ENCODE measurements around the gene DBN1.
"Not testable (repeated sequence)": the region's sequence is repeated elsewhere in the genome, so short reads cannot be mapped to it uniquely, and the experiment has no call there.

Gene DBN1

GRCh38 chr5:177490311-177490991 is 17.0 kb upstream of the DBN1 start:
- no peak for DNase-seq

GRCh38 chr5:177489119-177489716 is 15.8 kb upstream of the DBN1 start:
- DNase-seq, result no peak

- no peak for DNase-seq
Measured at GRCh38 chr5:177487975-177488374, 14.5 kb upstream of the DBN1 start.

DNA sequence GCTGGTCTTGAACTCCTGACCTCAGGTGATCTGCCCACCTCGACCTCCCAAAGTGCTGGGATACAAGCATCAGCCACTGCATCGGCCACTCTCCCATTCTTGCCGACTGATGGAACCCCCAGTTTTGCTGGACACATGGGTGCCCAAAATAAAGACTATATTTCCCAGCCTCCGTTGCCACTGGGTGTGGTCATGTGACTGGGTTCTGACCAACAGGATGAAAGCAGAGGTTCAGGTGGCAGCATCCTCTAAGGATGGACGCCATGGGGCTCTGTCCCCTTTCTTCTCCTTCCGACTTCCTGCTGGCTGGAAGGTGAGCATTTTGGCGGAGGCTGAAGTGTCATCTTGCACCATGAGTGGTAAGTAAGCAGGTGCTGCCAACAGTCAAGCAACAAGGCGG is 13.7 kb upstream of the DBN1 start:
- DNase-seq, result no peak

- DNase-seq, result no peak
Measured at GRCh38 chr5:177486256-177486655, 12.8 kb upstream of the DBN1 start.

DNA sequence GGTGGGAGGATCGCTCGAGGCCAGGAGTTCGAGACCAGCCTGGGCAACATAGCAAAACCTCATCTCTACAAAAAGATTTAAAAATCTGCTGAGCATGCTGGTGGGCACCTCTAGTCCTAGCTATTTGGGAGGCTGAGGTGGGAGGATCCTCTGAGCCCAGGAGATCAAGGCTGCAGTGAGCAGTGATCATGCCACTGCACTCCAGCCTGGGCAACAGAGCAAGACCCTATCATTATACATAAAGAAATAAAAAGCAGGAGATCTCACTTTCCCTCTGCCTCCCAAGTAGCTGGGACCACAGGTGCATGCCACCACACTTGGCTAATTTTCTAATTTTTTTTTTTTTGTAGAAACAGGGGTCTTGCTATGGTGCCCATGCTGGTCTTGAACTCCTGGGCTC is 12.3 kb upstream of the DBN1 start:
- not testable (repeated sequence) for DNase-seq

GRCh38 chr5:177484902-177485549 is 11.6 kb upstream of the DBN1 start:
- no peak for DNase-seq

- DNase-seq, result no peak
Measured at GRCh38 chr5:177483994-177484901, 10.8 kb upstream of the DBN1 start.

GRCh38 chr5:177483042-177483441 is 9.6 kb upstream of the DBN1 start:
- DNase-seq, result no peak

DNA sequence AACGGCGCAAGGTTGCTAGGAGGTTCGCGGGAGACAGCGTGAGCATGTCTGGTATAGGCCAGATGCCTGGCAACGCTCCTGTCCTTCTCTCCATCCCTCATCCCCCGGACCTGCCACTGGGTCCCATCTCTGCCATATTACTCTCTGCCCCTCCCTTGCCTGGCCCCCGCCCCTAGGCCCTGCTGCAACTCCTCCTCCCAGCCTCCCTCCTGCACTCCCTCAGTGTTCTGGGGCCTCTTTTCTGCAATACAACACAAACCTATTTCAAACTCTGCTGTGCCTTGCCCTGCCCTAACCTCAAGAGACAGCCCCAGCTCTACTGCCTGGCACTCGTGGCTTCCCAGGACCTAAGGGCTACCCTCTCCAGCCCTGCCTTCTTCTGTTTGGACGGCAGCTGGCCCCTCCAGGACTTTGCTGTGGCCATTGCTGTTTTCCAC is 8.9 kb upstream of the DBN1 start:
- DNase-seq, result no peak

DNA sequence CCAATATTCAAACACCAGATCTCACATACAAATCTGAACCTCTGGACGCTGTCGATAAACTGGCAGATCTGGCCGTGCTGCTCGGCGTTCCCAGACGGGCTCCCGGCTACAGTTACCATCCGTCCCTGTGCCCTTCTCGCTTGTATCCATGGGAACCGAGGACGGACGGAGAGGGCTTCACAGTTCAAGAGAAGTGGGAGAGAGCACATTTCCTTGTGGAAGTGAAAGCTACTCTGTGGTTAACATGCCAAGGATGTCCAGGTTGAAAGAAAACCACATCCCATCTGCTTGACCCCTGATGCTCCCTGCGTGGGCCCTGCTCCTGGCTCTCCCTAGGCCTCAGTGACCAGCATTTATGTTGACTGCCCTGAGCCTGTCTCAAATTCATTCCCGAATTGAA is 6.3 kb upstream of the DBN1 start:
- peak; percentile 62 for DNase-seq

DNA sequence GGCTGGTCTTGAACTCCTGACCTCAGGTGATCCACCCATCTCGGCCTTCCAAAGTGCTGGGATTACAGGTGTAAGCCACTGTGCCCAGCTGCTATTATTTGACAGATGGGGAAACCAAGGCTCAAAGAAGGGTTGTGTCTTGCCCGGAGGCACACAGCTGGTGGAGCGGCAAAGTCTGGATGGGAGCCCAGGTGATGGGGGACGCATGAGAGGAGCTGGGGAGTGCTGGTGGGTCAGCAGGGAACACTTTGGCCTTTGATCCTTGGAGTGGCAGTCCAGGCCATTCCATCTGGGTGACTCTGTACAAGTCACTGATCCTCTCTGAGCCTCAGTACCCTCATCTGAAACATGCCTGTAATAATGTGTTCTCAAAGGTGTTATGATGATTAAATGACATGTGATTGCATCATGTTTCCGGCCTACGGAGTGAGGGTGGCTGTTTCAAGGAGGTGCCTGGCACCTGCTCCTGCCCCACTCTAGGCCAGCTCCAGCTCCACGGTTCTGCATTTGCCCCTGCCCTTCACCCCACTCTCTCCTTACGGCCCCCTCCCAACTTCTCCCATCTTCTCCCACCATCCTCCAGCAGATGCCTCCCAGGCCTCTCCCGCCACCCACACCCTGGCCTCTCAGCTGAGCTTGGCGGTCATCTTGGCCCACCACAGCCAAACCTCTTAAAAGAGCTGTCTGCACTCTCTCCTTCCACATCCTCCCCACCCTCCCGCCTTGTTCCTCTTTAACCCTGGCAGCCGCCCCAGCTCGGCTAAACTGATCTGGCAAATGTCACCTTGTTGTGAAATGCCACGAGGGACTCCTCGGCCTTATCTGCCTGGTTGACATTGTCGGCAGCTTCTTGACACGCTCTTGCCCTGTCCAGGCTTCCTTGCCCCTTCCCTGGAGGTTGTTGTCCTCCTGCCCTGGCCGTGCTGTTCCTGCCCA is 5.5 kb upstream of the DBN1 start:
- DNase-seq, result peak; percentile 86

DNA sequence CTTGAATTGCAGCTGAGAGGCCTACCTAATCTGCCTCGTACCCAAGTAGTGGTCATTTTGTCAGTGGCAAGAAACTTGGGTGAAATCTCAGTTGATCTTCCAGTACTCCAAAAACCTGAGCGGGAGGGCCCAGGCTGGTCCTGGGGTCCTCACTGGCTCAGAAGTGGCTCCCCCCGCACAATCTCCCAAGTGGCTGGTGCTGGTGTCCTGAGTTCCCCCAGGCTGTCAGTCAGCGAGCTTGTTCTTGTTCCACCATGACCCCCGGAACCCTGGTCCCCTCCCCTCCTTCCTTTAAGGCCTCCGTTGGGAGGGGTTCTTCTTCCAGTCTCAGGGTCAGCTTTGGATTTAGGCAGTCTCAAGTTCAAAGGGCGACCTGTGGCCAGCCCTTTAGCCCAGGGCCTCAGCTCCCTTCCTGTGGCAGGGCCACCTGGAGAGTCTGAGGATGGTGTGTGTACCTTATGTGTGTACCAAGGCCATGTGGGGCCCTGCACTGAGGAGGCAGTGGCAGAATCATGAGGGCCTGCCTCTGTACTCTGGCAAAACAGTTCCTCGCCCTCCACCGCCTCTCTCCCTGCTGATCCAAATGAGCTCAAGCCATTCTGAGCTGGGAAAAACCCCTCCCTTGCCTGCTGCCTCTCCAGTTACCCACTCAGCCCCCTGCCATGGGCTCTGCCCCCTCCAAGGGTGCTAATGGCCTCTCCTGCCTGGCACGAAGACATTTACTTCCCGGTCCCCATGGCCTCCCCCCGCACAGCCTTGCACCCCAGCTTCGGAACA is 4.5 kb upstream of the DBN1 start:
- no peak for DNase-seq

DNA sequence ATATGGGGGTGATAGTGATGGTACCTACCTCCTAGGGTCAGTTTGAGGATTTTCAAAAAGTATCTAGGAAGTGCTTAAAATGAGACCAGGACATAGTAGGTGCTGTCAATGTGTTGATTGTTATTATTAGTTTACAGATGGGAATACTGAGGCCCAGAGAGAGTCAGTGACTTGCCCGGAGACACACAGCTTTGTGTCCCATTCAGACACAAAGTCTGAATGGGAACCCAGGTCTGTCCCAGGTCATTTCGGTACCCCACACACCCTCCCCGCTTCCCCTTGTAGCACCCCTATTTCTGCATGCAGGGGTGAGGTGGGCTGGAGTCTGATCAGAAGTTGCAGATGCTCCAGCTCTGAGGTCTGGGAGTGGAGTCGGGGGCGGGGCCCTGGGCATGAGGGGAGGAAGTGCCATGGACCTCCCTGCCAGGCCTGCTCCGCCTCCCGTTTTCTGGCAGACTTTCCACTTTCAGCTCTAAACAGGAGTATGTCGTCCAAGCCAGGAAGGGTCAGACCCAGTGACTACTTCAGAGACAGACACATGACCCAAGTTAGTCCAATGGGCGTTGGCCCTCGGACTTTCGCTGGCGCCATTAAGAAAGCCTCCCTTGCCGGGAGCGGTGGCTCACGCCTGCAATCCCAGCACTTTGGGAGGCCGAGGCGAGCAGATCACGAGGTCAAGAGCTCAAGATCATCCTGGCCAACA is 3.2 kb upstream of the DBN1 start:
- DNase-seq, result no peak

DNA sequence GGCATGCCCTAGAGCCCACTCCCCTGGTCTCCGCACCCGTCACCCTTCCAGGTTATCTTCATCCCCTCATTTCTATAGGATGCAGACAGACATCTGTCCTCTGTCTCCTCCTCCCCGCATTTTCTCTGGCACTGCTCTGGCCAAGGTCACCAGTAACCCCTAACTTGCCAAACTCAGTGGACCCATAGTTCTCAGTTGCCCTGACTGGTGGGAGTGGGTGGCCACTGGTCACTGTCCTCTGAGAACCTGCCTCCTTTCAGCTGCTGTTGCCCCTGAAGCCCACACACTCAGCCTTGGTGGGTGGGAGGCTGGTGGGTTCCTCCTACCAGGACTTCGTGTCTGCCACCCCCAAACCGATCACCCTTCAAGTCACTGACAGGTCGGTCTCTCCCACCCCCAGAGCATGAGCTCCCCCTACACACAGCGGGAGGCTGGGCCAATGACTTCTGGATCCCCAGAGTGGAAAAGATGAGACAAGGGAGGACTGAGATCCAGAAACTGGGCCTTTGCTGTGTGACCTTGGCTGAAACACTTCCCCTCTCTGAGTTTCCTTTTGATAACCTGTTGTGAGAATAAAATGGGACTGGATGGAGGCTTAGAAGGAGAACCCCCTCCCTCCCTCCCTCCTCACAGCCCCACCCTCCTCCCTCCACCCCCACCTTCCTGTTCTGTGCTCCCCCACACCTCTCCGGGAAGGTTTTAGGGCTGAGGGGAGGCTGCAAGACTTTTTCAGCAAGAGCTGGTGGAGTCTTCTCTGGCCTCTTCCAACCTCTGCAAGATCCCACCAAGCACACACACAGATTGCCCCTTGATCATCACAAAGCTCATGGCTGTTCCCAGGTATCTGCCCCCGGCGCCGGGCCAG is 2.4 kb upstream of the DBN1 start:
- DNase-seq, result no peak

DNA sequence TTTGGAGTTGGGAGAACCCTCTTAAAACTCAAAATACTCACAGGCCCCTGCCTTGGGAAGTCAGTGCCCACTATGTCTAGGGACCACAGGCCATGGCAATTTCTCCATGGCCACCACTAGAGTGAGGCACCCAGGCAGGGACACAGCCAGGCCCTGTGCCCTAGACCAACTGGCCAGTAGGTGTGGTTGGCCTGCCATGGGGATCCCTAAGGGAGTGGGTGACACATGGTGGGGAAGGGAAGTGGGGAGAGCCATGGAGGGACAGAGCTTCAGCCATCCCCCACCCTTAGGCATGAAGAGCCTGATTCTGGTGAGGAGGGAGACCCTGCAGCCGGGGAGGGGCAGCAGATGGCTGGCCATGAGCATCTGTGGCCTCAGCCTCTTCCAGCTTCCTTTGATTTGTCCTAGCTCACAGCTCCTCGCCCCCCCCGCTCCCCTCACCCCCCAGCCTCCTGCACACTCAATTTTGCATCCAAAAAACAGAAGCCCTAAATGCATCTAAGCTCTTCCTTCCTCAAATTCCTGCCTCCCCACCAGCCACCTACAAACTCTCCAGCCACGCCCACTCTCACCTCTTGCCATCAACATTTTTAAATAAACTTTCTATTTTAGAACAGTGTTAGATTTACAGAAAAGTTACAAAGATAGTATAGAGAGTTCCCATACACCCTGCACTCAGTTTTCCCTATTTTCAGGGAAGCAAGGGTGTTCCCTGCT is 1.6 kb upstream of the DBN1 start:
- DNase-seq, result no peak

DNA sequence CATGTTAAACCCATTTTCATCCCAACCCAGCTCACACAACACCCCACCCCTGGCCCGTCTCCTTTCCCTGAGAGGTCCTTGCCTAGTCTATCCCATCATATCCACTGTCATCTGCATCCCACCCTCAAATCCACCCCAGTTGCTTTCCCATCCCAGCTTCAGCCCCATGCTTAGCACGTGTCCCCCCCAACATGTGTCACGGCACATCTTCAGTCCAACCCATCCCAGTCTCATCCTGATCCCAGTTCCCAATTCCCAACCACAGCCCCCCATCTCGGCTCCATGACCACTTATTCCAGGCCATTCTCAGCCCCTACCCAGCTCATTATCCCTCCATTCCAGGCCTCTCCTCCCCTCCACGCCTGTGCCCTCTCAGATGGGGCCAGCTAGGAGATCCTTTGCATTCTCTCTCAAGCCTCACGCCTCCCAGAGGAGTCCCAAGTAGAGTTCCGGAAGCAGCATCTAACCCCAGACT is 605 bp upstream of the DBN1 start:
- DNase-seq, result no peak

Data from NCI-H2029 (cell line).